DOHH2 (cell line): ENCODE results near the gene MAPKBP1.

Source experiments
- H3F3A ChIP-seq: fragments of 200-600 bp; sonication (generic), shearing (Covaris generic); 2 replicates; pipeline ENCODE4 v1.6.0; 2016; ENCODE audit warnings: antibody characterized with exemption, mild to moderate bottlenecking; ENCODE audit not compliant: control insufficient read depth, insufficient read depth
- H3K27ac ChIP-seq: fragments of 200-600 bp; sonication (generic); 2 replicates; pipeline ENCODE4 v1.5.1; 2014; ENCODE audit warnings: low read depth, mild to moderate bottlenecking, low read length, moderate library complexity
- H3K27me3 ChIP-seq: fragments of 200-600 bp; sonication (generic); 2 replicates; pipeline ENCODE4 v1.6.1; 2014; ENCODE audit warnings: mild to moderate bottlenecking, low read length, mixed read lengths; ENCODE audit not compliant: control insufficient read depth
- H3K36me3 ChIP-seq: fragments of 200-600 bp; sonication (generic); 2 replicates; pipeline ENCODE4 v1.6.1; 2014; ENCODE audit warnings: mild to moderate bottlenecking, low read length, moderate library complexity, mixed read lengths; ENCODE audit not compliant: control insufficient read depth
- H3K4me1 ChIP-seq: fragments of 200-600 bp; sonication (generic); 2 replicates; pipeline ENCODE4 v1.6.1; 2014; ENCODE audit warnings: mild to moderate bottlenecking, low read length, mixed read lengths; ENCODE audit not compliant: control insufficient read depth
- H3K4me2 ChIP-seq: fragments of 200-600 bp; sonication (generic); 2 replicates; pipeline ENCODE4 v1.6.0; 2014; ENCODE audit warnings: mild to moderate bottlenecking, low read length, moderate library complexity
- H3K4me3 ChIP-seq: fragments of 200-600 bp; sonication (generic); 2 replicates; pipeline ENCODE4 v1.5.1; 2014; ENCODE audit warnings: mild to moderate bottlenecking, low read length, mixed read lengths
- H3K79me2 ChIP-seq: fragments of 200-600 bp; sonication (generic); 2 replicates; pipeline ENCODE4 v1.6.1; 2014; ENCODE audit warnings: mild to moderate bottlenecking, low read length, mixed read lengths; ENCODE audit not compliant: control insufficient read depth
- H3K9me2 ChIP-seq: fragments of 200-600 bp; sonication (generic); replicated peaks from 2 replicates; pipeline ENCODE4 v1.6.1; 2014; ENCODE audit warnings: mild to moderate bottlenecking, low read length, mixed read lengths; ENCODE audit not compliant: control insufficient read depth
- H3K9me3 ChIP-seq: fragments of 200-600 bp; sonication (generic); 2 replicates; pipeline ENCODE4 v1.6.1; 2014; ENCODE audit warnings: antibody characterized with exemption, low read length, mixed read lengths; ENCODE audit not compliant: control insufficient read depth, insufficient read depth
- H4K20me1 ChIP-seq: fragments of 200-600 bp; sonication (generic); 2 replicates; pipeline ENCODE4 v1.6.0; 2014; ENCODE audit warnings: low read depth, mild to moderate bottlenecking, antibody characterized with exemption, low read length, moderate library complexity; ENCODE audit not compliant: control insufficient read depth, insufficient read depth
- EZH2phosphoT487 ChIP-seq: fragments of 200-600 bp; sonication (generic); IDR thresholded peaks from 2 replicates; pipeline ENCODE4 v1.6.1; 2017; ENCODE audit warnings: borderline replicate concordance, mild to moderate bottlenecking, antibody characterized with exemption, low read length, moderate library complexity, mixed read lengths
- TF ChIP-seq, protein P1 (sequence below): fragments of 200-600 bp; sonication (generic); IDR thresholded peaks from one replicate; pipeline ENCODE4 v1.5.1; 2014; ENCODE audit warnings: antibody characterized with exemption, mild to moderate bottlenecking, low read depth, low read length; ENCODE audit not compliant: poor library complexity, severe bottlenecking

The MAPKBP1 gene

GRCh38 chr15:41782371-41783282 lies 8.3 kb downstream of the MAPKBP1 start:
- Histone ChIP-seq H3K4me3 (no peak overlapping the region), H3K9me2 (no peaks in the 10 kb centered on the region), H3K27me3 (no peaks in the 10 kb centered on the region), H3K27ac (no peak overlapping the region), H3F3A (no peaks in the 10 kb centered on the region), H4K20me1 (no peaks in the 10 kb centered on the region), H3K79me2 (peaks cover 6% of the 10 kb centered on the region), H3K9me3 (no peaks in the 10 kb centered on the region), H3K36me3 (no peaks in the 10 kb centered on the region), H3K4me1 (peaks cover 21% of the 10 kb centered on the region), H3K4me2 (peak overlapping the region; percentile 17; the same call in 1 of the 2 replicates)
- TF ChIP-seq, protein P1, sequence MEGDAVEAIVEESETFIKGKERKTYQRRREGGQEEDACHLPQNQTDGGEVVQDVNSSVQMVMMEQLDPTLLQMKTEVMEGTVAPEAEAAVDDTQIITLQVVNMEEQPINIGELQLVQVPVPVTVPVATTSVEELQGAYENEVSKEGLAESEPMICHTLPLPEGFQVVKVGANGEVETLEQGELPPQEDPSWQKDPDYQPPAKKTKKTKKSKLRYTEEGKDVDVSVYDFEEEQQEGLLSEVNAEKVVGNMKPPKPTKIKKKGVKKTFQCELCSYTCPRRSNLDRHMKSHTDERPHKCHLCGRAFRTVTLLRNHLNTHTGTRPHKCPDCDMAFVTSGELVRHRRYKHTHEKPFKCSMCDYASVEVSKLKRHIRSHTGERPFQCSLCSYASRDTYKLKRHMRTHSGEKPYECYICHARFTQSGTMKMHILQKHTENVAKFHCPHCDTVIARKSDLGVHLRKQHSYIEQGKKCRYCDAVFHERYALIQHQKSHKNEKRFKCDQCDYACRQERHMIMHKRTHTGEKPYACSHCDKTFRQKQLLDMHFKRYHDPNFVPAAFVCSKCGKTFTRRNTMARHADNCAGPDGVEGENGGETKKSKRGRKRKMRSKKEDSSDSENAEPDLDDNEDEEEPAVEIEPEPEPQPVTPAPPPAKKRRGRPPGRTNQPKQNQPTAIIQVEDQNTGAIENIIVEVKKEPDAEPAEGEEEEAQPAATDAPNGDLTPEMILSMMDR = no peak
- TF ChIP-seq EZH2phosphoT487 = no peak

DNA sequence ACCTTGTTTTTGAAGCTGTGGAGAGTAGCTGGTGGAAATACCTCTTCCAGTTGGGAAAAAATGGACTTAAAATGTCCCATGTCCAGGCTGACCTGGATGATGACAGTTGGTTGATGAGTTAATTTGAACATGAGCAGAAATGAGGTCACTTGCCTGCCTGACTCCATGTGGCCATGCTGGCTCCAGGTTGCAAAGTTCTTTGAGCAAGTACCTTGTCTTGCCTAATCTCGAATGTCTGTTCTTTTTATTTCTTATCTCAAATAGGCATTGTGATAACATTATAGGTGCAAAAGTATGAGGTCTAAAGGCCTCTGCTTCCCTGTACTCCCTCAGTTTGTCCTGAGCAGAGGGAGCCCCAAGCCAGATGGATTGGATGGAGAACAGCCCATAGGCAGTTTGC lies 9.0 kb downstream of the MAPKBP1 start:
- TF ChIP-seq EZH2phosphoT487 = no peak
- TF ChIP-seq, protein P1 = no peak
- H3K4me1 ChIP-seq = peaks cover 17% of the 10 kb centered on the region
- H4K20me1 ChIP-seq = no peaks in the 10 kb centered on the region
- no peaks in the 10 kb centered on the region for H3K9me3 ChIP-seq
- no peak overlapping the region for H3K27ac ChIP-seq
- no peaks in the 10 kb centered on the region for H3K36me3 ChIP-seq
- H3K27me3 ChIP-seq = no peaks in the 10 kb centered on the region
- H3K4me3 ChIP-seq = no peak overlapping the region
- 0 out of 2 replicates have a peak overlapping the region, but pooled peaks have one; percentile 17 for H3K4me2 ChIP-seq
- H3F3A ChIP-seq = no peaks in the 10 kb centered on the region
- no peaks in the 10 kb centered on the region for H3K9me2 ChIP-seq
- H3K79me2 ChIP-seq = peaks cover 6% of the 10 kb centered on the region

DNA sequence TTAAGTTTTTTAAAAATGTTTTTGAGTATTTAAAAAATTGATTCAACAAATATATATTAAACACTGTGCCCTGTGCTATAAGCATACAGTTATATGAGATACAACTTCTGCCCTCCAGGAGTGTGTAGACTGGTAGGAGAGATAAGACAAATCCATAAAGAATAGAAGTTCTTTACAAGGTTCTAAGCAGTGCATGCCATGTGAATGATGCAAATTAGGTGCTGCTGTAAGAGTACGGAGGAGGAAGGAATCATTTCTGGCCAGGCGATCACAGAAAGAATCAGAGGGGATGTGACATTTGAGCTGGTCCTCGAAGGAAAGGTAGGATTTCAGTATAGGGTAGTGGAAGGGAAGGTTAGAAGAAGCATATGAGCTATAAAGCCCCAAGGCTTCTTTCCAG lies 14.0 kb downstream of the MAPKBP1 start:
- TF ChIP-seq EZH2phosphoT487 = no peak
- TF ChIP-seq, protein P1 = no peak
- Histone ChIP-seq H3K9me3 (no peaks in the 10 kb centered on the region), H3K27ac (no peak overlapping the region)

More for the DNA sequence above, 14.0 kb downstream of the MAPKBP1 start:
- Histone ChIP-seq H3K4me1 (peaks cover 26% of the 10 kb centered on the region), H3K27me3 (no peaks in the 10 kb centered on the region), H3K36me3 (no peaks in the 10 kb centered on the region), H3K4me3 (no peak overlapping the region), H3K9me2 (no peaks in the 10 kb centered on the region), H3K4me2 (no peak overlapping the region), H3F3A (no peaks in the 10 kb centered on the region), H3K79me2 (peaks cover 5% of the 10 kb centered on the region), H4K20me1 (no peaks in the 10 kb centered on the region)
